ENCODE results near the gene KIF1A. TPM values are rescaled to one million over a fixed set of nuclear protein-coding genes. Genes with fewer than 3 reads are reported as not detected.

The KIF1A gene
- polyA plus RNA-seq, 1 donor from 2014 or later = 63.4 TPM

GRCh38 chr2:240789051-240789453 is 31.0 kb downstream of the KIF1A start:
- Histone ChIP-seq H3K9me2 (ENCODE audit: insufficient read depth, low read length) (no peaks in the 10 kb centered on the region), H3K4me2 (ENCODE audit: low read length) (no peak overlapping the region), H3K9ac (ENCODE audit: low read length) (no peak overlapping the region), H3K27ac (ENCODE audit: low read length) (no peak overlapping the region), H3F3A (ENCODE audit: insufficient read depth, low read length, poor library complexity, severe bottlenecking) (no peaks in the 10 kb centered on the region), H4K20me1 (ENCODE audit: insufficient read depth) (peaks cover 29% of the 10 kb centered on the region), H3K36me3 (ENCODE audit: insufficient read depth, low read length) (no peaks in the 10 kb centered on the region), H3K9me3 (ENCODE audit: low read length) (no peaks in the 10 kb centered on the region), H2AFZ (ENCODE audit: low read depth, low read length) (no peak overlapping the region), H3K4me3 (ENCODE audit: low read length) (no peak overlapping the region), H3K27me3 (ENCODE audit: insufficient read depth, low read depth, low read length) (no peaks in the 10 kb centered on the region), H3K79me2 (replicated peaks; ENCODE audit: insufficient read depth, low read length) (peaks cover 12% of the 10 kb centered on the region)
- TF ChIP-seq RAD21 (conservative IDR thresholded peaks at IDR 0.05) (no peak), EP300 (conservative IDR thresholded peaks at IDR 0.05; ENCODE audit: poor library complexity, severe bottlenecking) (no peak), CTCF (IDR thresholded peaks at IDR 0.05; ENCODE audit: poor library complexity, severe bottlenecking) (no peak), MXI1 (conservative IDR thresholded peaks at IDR 0.05; ENCODE audit: poor library complexity, severe bottlenecking) (no peak), POLR2AphosphoS5 (IDR thresholded peaks at IDR 0.05) (no peak), EZH2 (IDR thresholded peaks at IDR 0.05; ENCODE audit: borderline replicate concordance, insufficient read depth, low read length, poor library complexity, severe bottlenecking) (no peak), SMC3 (conservative IDR thresholded peaks at IDR 0.05; ENCODE audit: poor library complexity) (no peak), REST (IDR thresholded peaks at IDR 0.05; ENCODE audit: borderline replicate concordance) (no peak), TAF1 (IDR thresholded peaks at IDR 0.05; ENCODE audit: low read depth) (no peak)

- H3K4me3 ChIP-seq (ENCODE audit: low read length) = no peak overlapping the region
- no peaks in the 10 kb centered on the region for H3K9me3 ChIP-seq (ENCODE audit: low read length)
- H3K27me3 ChIP-seq (ENCODE audit: insufficient read depth, low read depth, low read length) = no peaks in the 10 kb centered on the region
- no peak overlapping the region for H3K9ac ChIP-seq (ENCODE audit: low read length)
- H4K20me1 ChIP-seq (ENCODE audit: insufficient read depth) = peaks cover 24% of the 10 kb centered on the region
- peaks cover 11% of the 10 kb centered on the region for H3K79me2 ChIP-seq (replicated peaks; ENCODE audit: insufficient read depth, low read length)
- H3K4me2 ChIP-seq (ENCODE audit: low read length) = no peak overlapping the region
- no peaks in the 10 kb centered on the region for H3K9me2 ChIP-seq (ENCODE audit: insufficient read depth, low read length)
- H3K27ac ChIP-seq (ENCODE audit: low read length) = no peak overlapping the region
- TF ChIP-seq TAF1 (IDR thresholded peaks at IDR 0.05; ENCODE audit: low read depth) (no peak), CTCF (IDR thresholded peaks at IDR 0.05; ENCODE audit: poor library complexity, severe bottlenecking) (no peak), POLR2AphosphoS5 (IDR thresholded peaks at IDR 0.05) (no peak), REST (IDR thresholded peaks at IDR 0.05; ENCODE audit: borderline replicate concordance) (no peak), EP300 (conservative IDR thresholded peaks at IDR 0.05; ENCODE audit: poor library complexity, severe bottlenecking) (no peak), EZH2 (IDR thresholded peaks at IDR 0.05; ENCODE audit: borderline replicate concordance, insufficient read depth, low read length, poor library complexity, severe bottlenecking) (no peak), SMC3 (conservative IDR thresholded peaks at IDR 0.05; ENCODE audit: poor library complexity) (no peak), MXI1 (conservative IDR thresholded peaks at IDR 0.05; ENCODE audit: poor library complexity, severe bottlenecking) (no peak), RAD21 (conservative IDR thresholded peaks at IDR 0.05) (no peak)
- H2AFZ ChIP-seq (ENCODE audit: low read depth, low read length) = no peak overlapping the region
- no peaks in the 10 kb centered on the region for H3F3A ChIP-seq (ENCODE audit: insufficient read depth, low read length, poor library complexity, severe bottlenecking)
- no peaks in the 10 kb centered on the region for H3K36me3 ChIP-seq (ENCODE audit: insufficient read depth, low read length)
Observed at GRCh38 chr2:240788482-240788881, 31.5 kb downstream of the KIF1A start.
